PC-9 (cell line): ENCODE data around the gene AHSG.

Source experiments
- EZH2 ChIP-seq: fragments of 200-600 bp; sonication (generic); IDR thresholded peaks from 2 replicates; pipeline ENCODE4 v1.8.0; 2017; ENCODE audit warnings: antibody characterized with exemption, low read depth
- TF ChIP-seq, protein P1 (sequence below): fragments of 200-600 bp; sonication (generic); conservative IDR thresholded peaks from 2 replicates; pipeline ENCODE4 v1.6.1; 2017; ENCODE audit warnings: mixed run types, antibody characterized with exemption, mild to moderate bottlenecking, moderate library complexity

GRCh38 chr3:186594591-186595113 is 18.2 kb upstream of the AHSG start:
- TF ChIP-seq, protein P1, sequence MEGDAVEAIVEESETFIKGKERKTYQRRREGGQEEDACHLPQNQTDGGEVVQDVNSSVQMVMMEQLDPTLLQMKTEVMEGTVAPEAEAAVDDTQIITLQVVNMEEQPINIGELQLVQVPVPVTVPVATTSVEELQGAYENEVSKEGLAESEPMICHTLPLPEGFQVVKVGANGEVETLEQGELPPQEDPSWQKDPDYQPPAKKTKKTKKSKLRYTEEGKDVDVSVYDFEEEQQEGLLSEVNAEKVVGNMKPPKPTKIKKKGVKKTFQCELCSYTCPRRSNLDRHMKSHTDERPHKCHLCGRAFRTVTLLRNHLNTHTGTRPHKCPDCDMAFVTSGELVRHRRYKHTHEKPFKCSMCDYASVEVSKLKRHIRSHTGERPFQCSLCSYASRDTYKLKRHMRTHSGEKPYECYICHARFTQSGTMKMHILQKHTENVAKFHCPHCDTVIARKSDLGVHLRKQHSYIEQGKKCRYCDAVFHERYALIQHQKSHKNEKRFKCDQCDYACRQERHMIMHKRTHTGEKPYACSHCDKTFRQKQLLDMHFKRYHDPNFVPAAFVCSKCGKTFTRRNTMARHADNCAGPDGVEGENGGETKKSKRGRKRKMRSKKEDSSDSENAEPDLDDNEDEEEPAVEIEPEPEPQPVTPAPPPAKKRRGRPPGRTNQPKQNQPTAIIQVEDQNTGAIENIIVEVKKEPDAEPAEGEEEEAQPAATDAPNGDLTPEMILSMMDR, result no peak
- no peak for TF ChIP-seq EZH2
